Tibial nerve (tissue), 4 donors: ENCODE data around the gene ZDHHC19.

Source experiments
- CTCF ChIP-seq, 5 experiments: fragments of 200-600 bp in 3 of 5; fragments of 450-650 bp in 2 of 5; sonication (generic) in 3 of 5; IDR thresholded peaks; one replicate each; pipeline ENCODE4 v1.5.1; 2016 to 2019; ENCODE audit warnings: antibody characterized with exemption in 5 of 5, mild to moderate bottlenecking in 3 of 5, moderate library complexity in 2 of 5
- EP300 ChIP-seq, 2 donors: sonication (generic); formaldehyde crosslinking; IDR thresholded peaks; one replicate each; pipeline ENCODE4 v1.6.1; 2017; ENCODE audit warnings: antibody characterized with exemption in 2 of 2, mild to moderate bottlenecking in 1 of 2
- POLR2A ChIP-seq, 2 donors: fragments of 450-650 bp; IDR thresholded peaks; one replicate each; pipeline ENCODE4 v1.6.1; 2017; ENCODE audit warnings: antibody characterized with exemption in 2 of 2, mild to moderate bottlenecking in 2 of 2, moderate library complexity in 2 of 2

- no peak for TF ChIP-seq POLR2A (IDR thresholded peaks at IDR 0.05)
- no peak for TF ChIP-seq CTCF (IDR thresholded peaks at IDR 0.05)
- no peak for TF ChIP-seq EP300 (IDR thresholded peaks at IDR 0.05)
These were observed 4.4 kb upstream of the ZDHHC19 start for GRCh38 chr3:196215493-196216020.
